ENCODE results near the gene ARL2BP.
A peak's percentile ranks its signal among the peaks of the same experiment; 100 is the strongest.
"Not testable (repeated sequence)": the region's sequence is repeated elsewhere in the genome, so short reads cannot be mapped to it uniquely, and the experiment has no call there.

The ARL2BP gene

DNA sequence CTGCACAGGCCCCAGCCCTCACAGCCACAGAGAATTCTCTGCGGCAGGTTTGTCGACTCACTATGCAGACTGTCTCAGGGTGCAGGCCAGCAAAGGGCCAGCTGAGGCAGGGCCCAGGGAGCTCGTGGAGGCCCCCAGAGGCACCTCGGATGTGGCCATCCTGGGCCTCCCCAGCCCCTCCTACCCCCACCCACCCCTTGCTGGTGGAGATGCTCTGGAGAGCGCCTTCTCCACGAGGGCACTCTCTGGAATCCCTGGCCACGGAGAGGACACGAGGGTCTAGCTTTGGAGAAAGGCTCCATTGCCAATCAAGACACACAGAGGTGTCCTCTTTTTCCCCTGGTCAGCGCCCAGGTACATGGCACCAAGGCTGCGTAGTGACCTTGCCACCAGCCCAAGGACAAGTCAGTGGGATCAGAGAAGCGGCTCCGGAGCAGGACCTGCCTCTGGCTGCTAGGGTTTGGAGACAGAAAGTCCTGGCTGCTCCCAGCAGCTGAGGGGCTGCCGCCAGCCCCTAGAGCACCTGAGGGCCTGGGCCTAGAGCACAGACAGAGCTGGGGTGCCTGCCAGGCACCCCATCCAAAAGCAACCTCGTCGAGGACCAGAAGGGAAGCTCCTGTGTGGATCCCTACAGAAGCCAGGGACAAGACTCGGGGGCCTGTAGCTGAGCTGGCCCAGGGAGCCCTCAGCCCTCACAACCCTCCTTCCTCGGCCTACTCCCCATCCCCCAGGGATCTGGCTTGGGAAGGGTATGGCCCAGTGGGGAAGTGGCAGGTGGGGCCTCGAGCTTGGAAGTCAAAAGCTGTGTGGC, 18.7 kb downstream of the ARL2BP start:
- TF ChIP-seq GATA1 (IDR thresholded peaks at IDR 0.05; ENCODE audit: low read depth, low read length) (no peak), POLR2A (IDR thresholded peaks at IDR 0.05; ENCODE audit: low read length) (no peak)
- no peak for DNase-seq

DNA sequence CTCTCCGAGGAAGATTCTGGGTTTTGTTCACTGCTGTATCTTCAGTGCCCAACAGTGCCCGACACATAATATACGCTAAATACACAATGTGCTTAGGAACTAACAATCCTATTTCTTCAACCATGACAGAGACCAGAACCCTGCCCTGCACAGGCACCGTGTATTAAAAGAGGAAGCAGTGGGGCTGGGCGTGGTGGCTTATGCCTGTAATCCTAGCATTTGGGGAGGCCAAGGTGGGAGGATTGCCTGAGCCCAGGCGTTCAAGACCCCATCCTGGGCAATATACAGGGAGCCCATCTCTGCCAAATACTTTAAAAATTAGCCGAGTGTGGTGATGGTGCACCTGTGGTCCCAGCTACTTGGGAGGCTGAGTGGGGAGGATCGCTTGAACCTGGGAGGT, 19.3 kb downstream of the ARL2BP start:
- DNase-seq: peak in 1 of 2 experiments; percentile 16
- TF ChIP-seq GATA1 (IDR thresholded peaks at IDR 0.05; ENCODE audit: low read depth, low read length) (no peak), POLR2A (IDR thresholded peaks at IDR 0.05; ENCODE audit: low read length) (no peak)

DNA sequence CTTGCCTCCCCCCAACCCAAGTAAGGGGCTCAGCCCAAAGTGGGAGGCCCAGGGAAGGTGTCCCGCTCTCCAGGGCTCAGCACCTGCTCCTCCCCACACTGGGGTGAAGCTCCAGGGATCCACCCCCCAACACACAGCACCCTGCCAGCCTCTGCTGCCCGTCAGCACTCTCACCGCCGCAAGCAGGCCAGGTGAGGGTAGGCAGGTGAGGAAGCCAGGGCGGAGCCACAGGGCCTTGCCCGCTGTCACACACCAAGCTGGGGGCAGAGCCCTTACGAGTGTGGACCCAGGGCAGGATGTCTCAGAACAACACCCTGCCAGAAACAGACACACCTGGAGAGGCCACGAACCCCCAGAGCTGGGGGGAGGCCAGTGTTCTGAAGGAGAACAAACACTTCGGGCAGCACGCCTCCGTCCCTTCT, 19.9 kb downstream of the ARL2BP start:
- DNase-seq: no peak
- TF ChIP-seq POLR2A (IDR thresholded peaks at IDR 0.05; ENCODE audit: low read length) (no peak), GATA1 (IDR thresholded peaks at IDR 0.05; ENCODE audit: low read depth, low read length) (no peak)

DNA sequence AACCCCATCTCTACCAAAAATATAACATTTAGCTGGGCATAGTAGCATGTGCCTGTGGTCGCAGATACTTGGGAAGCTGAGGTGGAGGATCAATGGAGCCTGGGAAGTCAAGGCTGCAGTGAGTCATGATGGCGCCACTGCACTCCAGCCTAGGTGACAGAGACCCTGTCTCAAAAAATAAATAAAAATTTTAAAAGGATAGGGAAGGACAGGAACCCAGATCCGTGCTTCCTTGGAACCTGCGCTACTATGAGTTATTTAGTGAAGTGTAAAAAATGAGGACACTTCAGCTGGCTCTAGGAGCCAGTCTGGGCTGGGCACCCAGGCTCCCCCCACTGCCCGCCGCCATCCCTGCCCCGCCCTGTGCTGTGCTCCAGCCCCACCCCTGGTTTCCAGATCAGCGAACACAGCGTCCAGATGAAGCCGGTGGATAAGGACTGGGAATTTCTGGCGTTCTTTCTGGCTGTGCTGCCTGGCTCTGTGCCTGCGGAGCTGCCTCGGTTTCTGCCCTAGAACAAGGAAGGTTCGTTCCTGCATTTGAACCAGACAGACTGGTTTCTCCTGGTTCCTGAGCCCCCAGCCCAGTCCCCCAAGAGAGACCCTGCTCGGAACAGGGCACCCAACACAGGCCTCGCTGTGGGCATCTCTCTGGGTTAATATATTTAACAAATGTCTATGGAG, 20.9 kb downstream of the ARL2BP start:
- peak; percentile 72 to 74 for DNase-seq
- no peak for TF ChIP-seq GATA1 (IDR thresholded peaks at IDR 0.05; ENCODE audit: low read depth, low read length)
- no peak for TF ChIP-seq POLR2A (IDR thresholded peaks at IDR 0.05; ENCODE audit: low read length)

DNA sequence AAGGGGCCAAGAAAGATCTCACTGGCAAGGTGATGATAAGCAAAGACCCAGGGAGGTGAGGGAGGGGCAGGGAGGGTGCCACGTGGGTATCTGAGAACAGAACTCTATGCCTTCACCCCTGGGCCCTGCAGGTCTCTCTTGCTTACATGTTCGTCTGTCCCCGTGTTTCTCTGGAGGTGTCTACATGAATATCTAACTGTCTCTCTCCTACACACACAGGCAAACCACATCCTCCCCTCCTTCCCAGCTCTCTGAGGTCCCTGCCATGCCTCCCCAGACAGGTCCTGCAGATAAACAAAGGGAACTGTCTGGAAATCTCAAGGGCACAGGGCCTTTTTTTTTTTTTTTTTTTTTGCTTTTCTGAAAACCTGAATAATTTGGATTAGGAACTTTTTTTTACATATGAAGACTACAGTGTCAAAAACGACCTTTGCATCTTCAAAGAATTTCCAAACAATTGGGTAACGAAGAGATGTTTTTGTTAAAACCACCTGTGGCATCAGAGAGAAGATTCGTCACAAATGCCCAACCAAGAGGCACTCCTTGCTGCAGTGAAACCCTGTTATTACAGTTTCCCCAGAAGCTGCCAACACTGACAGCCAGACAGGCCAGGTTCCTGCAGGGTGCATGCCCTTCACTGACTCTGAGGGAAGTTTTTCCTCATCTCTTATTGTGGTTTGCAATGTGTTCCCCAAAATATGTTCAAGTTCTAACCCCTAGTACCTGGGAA, 21.6 kb downstream of the ARL2BP start:
- DNase-seq: peak; percentile 46 to 52
- no peak for TF ChIP-seq GATA1 (IDR thresholded peaks at IDR 0.05; ENCODE audit: low read depth, low read length)
- no peak for TF ChIP-seq POLR2A (IDR thresholded peaks at IDR 0.05; ENCODE audit: low read length)

DNA sequence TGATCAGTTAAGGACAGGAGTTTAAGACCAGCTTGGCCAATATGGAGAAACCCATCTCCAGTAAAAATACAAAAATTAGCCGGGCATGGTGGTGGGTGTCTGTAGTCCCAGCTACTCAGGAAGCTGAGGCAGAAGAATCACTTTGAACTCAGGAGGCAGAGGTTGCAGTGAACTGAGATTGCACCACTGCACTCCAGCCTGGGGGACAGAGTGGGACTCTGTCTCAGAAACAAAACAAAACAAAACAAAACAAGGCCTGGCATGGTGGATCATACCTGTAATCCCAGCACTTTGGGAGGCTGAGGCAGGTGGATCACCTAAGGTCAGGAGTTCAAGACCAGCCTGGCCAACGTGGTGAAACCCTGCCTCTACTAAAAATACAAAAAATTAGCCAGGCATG, 22.3 kb downstream of the ARL2BP start:
- DNase-seq: not testable (repeated sequence)

DNA sequence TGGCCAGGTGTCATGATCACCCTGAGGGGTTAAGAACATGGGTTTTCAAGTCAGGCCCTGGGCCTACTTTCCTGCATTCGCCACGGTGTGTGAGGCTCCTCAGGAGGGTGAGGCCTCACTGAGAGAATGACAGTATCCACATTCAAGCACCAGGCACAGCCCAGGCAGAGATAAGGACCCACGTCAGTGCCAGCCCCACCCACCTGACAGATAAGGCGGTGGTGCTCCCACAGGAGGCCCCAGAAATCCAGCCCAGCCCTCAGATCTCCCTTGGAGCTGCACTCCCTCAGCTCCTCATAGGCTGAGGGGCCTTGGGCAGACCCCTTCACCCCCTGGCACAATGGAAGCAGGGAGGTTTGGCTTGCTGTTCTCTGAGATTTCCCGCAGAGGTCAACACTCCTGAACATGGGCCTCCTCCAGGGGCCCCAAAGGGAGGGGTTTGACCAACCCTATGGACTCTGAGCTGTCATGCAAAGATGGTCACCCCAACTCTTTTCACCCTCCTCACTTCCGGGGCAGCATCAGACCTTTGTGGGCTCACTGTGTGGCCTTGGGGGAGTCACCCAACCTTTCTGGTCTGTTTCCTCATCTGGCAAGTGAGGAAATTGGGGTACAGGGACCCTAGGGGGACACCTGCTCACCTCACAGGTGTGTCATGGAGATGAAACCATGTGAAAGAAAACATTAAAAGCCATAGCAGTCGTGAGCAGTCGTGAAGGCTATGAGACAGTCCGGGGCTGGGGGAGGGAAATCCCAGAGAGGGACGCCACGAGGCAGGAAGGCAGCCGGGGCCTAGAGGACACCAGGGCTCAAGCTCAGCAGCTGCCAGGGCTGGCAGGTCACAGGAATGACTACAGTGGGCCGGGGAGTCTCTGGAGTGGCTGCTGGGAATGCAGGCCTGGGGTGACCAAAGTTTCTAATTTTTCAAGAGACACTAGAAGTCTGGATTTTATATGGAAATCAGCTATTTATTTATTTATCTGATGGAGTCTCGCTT, 24.0 kb downstream of the ARL2BP start:
- TF ChIP-seq GATA1 (IDR thresholded peaks at IDR 0.05; ENCODE audit: low read depth, low read length): peak; percentile 94
- peak; percentile 94 for TF ChIP-seq POLR2A (IDR thresholded peaks at IDR 0.05; ENCODE audit: low read length)
- peak; percentile 93 to 96 for DNase-seq

DNA sequence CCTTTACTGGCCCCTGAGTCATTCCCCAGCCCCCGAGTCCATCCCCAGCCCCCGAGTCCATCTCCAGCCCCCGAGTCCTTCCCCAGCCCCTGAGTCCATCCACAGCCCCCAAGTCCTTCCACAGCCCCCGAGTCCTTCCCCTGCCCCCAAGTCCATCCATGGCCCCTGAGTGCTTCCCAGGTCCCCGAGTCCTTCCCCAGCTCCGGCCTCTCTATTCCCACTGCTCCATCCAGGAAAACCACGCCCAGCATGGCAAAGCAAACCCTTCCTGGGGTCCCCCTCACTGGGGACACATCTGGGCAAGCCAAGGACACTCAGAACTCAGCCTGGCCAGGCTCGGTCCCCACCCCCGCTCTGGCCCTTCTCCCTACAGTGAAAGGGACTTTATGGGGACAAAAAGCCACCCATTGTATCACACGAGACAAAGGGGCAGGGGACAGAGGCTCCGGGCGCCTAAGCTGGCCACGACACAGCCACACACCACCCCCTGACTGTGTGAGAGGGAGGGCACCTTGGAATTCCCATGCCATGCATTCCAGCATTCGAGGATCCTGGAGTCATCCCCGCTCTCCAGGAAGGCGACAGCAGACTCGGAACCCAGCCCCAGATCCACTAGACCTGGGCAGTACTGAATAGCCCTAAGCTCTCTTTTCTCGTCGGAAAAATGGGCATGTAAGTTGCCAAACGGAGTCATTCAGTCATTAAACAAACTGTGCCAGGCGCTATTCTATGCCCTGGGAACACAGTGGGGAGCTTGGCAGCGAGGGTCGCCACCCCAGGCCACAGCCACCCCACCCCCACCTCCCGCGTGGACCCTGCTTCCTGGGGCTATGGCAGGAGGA, 25.4 kb downstream of the ARL2BP start:
- DNase-seq: no peak

DNA sequence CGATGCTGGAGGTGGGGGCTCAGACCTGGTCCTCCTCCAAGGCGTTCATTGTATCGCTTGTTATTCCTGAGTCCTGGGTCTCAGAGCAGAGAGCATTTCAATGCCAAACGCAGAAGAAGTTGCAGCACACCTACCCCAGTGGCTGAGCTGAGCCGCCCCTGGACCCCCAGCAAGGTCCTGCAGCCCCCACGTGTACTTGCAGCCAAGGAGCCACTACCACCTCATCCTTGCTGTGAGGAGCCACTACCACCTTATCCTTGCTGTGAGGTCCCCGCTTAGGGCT, 25.9 kb downstream of the ARL2BP start:
- no peak for TF ChIP-seq GATA1 (IDR thresholded peaks at IDR 0.05; ENCODE audit: low read depth, low read length)
- no peak for TF ChIP-seq POLR2A (IDR thresholded peaks at IDR 0.05; ENCODE audit: low read length)
- DNase-seq: no peak

More for the DNA sequence above, 25.4 kb downstream of the ARL2BP start:
- TF ChIP-seq GATA1 (IDR thresholded peaks at IDR 0.05; ENCODE audit: low read depth, low read length): no peak
- TF ChIP-seq POLR2A (IDR thresholded peaks at IDR 0.05; ENCODE audit: low read length): no peak

DNA sequence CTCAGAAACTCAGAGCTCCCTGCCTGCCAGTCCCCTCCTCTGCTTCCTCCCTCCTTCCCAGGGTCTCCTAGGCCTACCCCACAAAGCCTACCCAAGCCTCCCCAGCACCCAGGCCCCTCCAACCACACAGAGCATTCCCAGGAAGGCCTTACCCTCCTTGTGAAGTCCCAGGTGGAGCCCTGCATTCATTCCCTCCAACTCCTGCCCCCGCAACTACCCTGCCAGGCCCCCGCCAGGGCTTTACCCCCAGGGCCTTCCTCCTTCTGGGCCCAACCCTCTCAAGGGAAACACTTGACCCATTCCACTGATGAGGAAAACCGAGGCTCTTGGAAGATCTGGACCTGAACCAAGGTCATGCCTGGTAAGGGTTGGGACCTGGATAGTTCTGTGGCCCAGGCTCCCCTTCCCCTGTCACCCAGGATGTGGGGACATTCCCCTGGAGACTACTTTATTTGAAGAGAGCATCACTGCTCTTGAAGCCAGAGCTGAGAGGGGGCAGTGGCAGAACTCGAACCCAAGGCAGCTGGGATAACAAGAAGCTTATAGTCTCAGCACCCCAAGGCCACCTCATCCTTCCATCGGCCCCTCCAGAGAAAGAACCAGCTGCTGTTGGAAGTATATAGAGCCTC, 26.9 kb downstream of the ARL2BP start:
- no peak for TF ChIP-seq GATA1 (IDR thresholded peaks at IDR 0.05; ENCODE audit: low read depth, low read length)
- TF ChIP-seq POLR2A (IDR thresholded peaks at IDR 0.05; ENCODE audit: low read length): no peak
- DNase-seq: no peak

DNA sequence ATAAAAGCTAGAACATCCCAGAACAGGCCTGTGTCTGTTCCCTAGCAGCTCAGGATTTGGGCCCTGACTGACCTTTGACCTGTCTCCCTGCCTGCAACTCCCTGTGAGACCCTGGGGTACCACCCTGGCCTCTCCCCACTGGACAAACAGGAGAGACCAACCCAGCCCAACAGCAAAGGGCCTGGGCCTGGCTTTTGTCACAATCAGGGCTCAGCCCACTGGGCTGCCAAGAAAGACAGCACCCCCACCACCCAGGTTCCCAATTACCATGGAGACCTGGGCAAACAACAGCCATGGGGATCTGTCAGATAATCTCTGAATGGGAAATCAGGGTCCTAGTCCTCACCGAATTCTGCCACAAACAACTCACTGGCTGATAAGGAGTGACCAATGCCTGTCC, 28.3 kb downstream of the ARL2BP start:
- peak in 1 of 2 experiments; percentile 34 for DNase-seq
- TF ChIP-seq GATA1 (IDR thresholded peaks at IDR 0.05; ENCODE audit: low read depth, low read length) (no peak), POLR2A (IDR thresholded peaks at IDR 0.05; ENCODE audit: low read length) (no peak)

DNA sequence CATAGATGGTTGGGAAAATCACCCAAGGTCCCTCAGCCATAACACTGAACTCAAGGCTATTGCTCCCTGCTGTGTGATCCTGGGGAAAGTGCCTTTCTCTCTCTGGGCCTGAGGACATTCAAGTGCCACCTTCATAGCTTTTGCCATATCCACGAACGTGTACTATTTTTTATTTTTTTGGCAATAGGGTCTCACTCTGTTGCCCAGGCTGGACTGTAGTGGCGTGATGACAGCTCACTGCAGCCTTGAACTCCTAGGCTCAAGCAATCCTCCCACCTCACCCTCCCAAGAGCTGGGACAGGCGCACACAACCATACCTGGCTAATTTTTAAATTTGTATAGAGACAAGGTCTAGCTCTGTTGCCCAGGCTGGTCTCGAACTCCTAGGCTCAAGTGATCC, 28.8 kb downstream of the ARL2BP start:
- no peak for DNase-seq
- TF ChIP-seq POLR2A (IDR thresholded peaks at IDR 0.05; ENCODE audit: low read length) (no peak), GATA1 (IDR thresholded peaks at IDR 0.05; ENCODE audit: low read depth, low read length) (no peak)

DNA sequence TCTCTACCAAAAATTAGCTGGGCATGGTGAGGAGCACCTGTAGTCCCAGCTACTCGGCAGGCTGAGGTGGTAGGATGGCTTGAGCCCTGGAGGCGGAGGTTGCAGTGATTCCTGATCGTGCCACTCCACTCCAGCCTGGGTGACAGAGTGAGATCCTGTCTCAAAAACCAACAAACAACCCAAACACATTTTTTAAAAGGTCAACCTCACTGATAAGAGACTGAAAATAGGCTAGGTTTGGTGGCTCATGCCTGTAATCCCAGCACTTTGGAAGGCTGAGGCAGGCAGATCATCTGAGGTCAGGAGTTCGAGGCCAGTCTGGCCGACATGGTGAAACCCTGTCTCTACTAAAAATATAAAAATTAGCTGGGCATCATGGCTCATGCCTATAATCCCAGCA, 30.9 kb downstream of the ARL2BP start:
- DNase-seq: not testable (repeated sequence)

All from erythroblast (primary cell).